Endothelial cell of umbilical vein (primary cell): Measurements from ENCODE around the gene RBM17. TPM values are rescaled to one million over a fixed set of nuclear protein-coding genes. Genes with fewer than 3 reads are reported as not detected.

ENCODE experiments used
- BruUV-seq: library from RNA; stranded (reverse); fragments of 400-500 nt; replicated peaks from 2 replicates; lab custom pipeline; 2021; lab: Mats Ljungman, UMichigan
- CTCF ChIA-PET: fragments of 300-600, 350-600 bp; sonication (Branson Sonifier 250); formaldehyde crosslinking; loops from one replicate; lab custom pipeline; 2021; ENCODE audit warnings: antibody characterized with exemption, inconsistent platforms; lab: Charles Lee
- POLR2A ChIA-PET: fragments of 300-600, 350-600 bp; sonication (Branson Sonifier 250); formaldehyde crosslinking; loops from one replicate; lab custom pipeline; 2021; ENCODE audit warnings: antibody characterized with exemption, inconsistent platforms; lab: Charles Lee
- DNase-seq: peaks from one replicate; pipeline ENCODE4 v3.0.0-alpha.2; 2011; ENCODE audit warnings: low read depth, low spot score
- FAIRE-seq: peaks from 2 replicates; lab custom pipeline; 2011; peaks lifted over from hg19 to GRCh38; lab: Jason Lieb, UNC
- H2AFZ ChIP-seq: 2 replicates; pipeline ENCODE4 v1.6.0; 2012; ENCODE audit warnings: low read depth, low read length, control low read depth, inconsistent platforms
- H3K27ac ChIP-seq: 2 replicates; pipeline ENCODE4 v1.5.1; 2011; ENCODE audit warnings: low read depth, mild to moderate bottlenecking, control low read depth, low read length, moderate library complexity; ENCODE audit not compliant: insufficient read depth
- H3K27me3 ChIP-seq, 2 experiments: 2 replicates each; pipeline versions ENCODE4 v1.6.0 to v1.6.1; 2011; ENCODE audit warnings: low read length in 2 of 2, mixed read lengths in 1 of 2; ENCODE audit not compliant: control insufficient read depth in 2 of 2, insufficient read depth in 2 of 2
- H3K36me3 ChIP-seq, 2 experiments: 2 replicates in 1 of 2; 3 replicates in 1 of 2; pipeline ENCODE4 v1.5.1; 2011; ENCODE audit warnings: low read length in 2 of 2, mild to moderate bottlenecking in 1 of 2, moderate library complexity in 1 of 2; ENCODE audit not compliant: control insufficient read depth in 2 of 2, insufficient read depth in 2 of 2; ENCODE audit errors: extremely low read depth in 1 of 2
- H3K4me1 ChIP-seq: 3 replicates; pipeline ENCODE4 v1.5.1; 2011; ENCODE audit warnings: mild to moderate bottlenecking, low read length; ENCODE audit not compliant: control insufficient read depth, insufficient read depth; ENCODE audit errors: extremely low read depth
- H3K4me2 ChIP-seq: 2 replicates; pipeline ENCODE4 v1.6.1; 2011; ENCODE audit warnings: low read length, control low read depth, mixed read lengths; ENCODE audit not compliant: insufficient read depth
- H3K4me3 ChIP-seq, 3 experiments: fragments of 200-600 bp in 1 of 3; sonication (generic), shearing (Covaris generic) in 1 of 3; replicated peaks in 1 of 3; 2 replicates each; pipeline ENCODE4 v1.5.1; 2011 to 2016; ENCODE audit warnings: control low read depth in 3 of 3, low read length in 3 of 3, mild to moderate bottlenecking in 2 of 3, inconsistent platforms in 1 of 3, low read depth in 1 of 3, moderate library complexity in 1 of 3; ENCODE audit not compliant: insufficient read depth in 1 of 3
- H3K79me2 ChIP-seq: 2 replicates; pipeline ENCODE4 v1.6.0; 2012; ENCODE audit warnings: low read length, inconsistent platforms; ENCODE audit not compliant: control insufficient read depth, insufficient read depth
- H3K9ac ChIP-seq: replicated peaks from 2 replicates; pipeline ENCODE3; 2011; ENCODE audit warnings: low read length, control low read depth; ENCODE audit not compliant: insufficient read depth; ENCODE audit errors: extremely low read depth
- H3K9me1 ChIP-seq: replicated peaks from 3 replicates; pipeline ENCODE4 v1.6.0; 2011; ENCODE audit warnings: mild to moderate bottlenecking, low read length; ENCODE audit not compliant: control insufficient read depth, insufficient read depth; ENCODE audit errors: extremely low read depth
- H3K9me3 ChIP-seq: replicated peaks from 2 replicates; pipeline ENCODE4 v1.5.1; 2012; ENCODE audit warnings: low read length, inconsistent platforms; ENCODE audit not compliant: control insufficient read depth, insufficient read depth
- H4K20me1 ChIP-seq: replicated peaks from 2 replicates; pipeline ENCODE3; 2011; ENCODE audit warnings: mild to moderate bottlenecking, low read length; ENCODE audit not compliant: control insufficient read depth, insufficient read depth; ENCODE audit errors: extremely low read depth
- CTCF ChIP-seq, 2 donors: IDR thresholded peaks; 1 replicate in 1 of 2; 2 replicates in 1 of 2; pipeline ENCODE4 v1.5.1; 2011; ENCODE audit warnings: low read length in 2 of 2, mild to moderate bottlenecking in 2 of 2, moderate library complexity in 2 of 2, control low read depth in 1 of 2, inconsistent platforms in 1 of 2, low read depth in 1 of 2; ENCODE audit not compliant: insufficient read depth in 1 of 2; ENCODE audit errors: extremely low read depth in 1 of 2
- EZH2 ChIP-seq: IDR thresholded peaks from 2 replicates; pipeline ENCODE4 v1.6.1; 2012; ENCODE audit warnings: borderline replicate concordance, low read depth, mild to moderate bottlenecking, moderate library complexity, low read length, inconsistent platforms; ENCODE audit not compliant: severe bottlenecking
- FOS ChIP-seq: IDR thresholded peaks from 2 replicates; pipeline ENCODE4 v1.6.1; 2011; ENCODE audit warnings: mild to moderate bottlenecking, low read length, moderate library complexity, borderline replicate concordance; ENCODE audit not compliant: insufficient read depth
- GATA2 ChIP-seq: IDR thresholded peaks from 2 replicates; pipeline ENCODE4 v1.7.0; 2011; ENCODE audit warnings: low read depth, mild to moderate bottlenecking, moderate library complexity, mixed read lengths, low read length; ENCODE audit not compliant: insufficient read length, insufficient read depth
- JUN ChIP-seq: IDR thresholded peaks from 2 replicates; pipeline ENCODE4 v1.6.1; 2011; ENCODE audit warnings: borderline replicate concordance, low read depth; ENCODE audit not compliant: insufficient read length, insufficient read depth
- MAX ChIP-seq: IDR thresholded peaks from 2 replicates; pipeline ENCODE4 v1.6.1; 2011; ENCODE audit not compliant: insufficient read depth, insufficient read length
- MYC ChIP-seq: IDR thresholded peaks from one replicate; pipeline ENCODE4 v1.6.1; 2011; ENCODE audit warnings: mild to moderate bottlenecking, low read depth, low read length
- POLR2A ChIP-seq: IDR thresholded peaks from 2 replicates; pipeline ENCODE4 v1.6.1; 2012; ENCODE audit warnings: low read depth, mild to moderate bottlenecking, control low read depth, low read length
- POLR2AphosphoS5 ChIP-seq: IDR thresholded peaks from 2 replicates; pipeline ENCODE4 v1.6.1; 2012; ENCODE audit warnings: low read depth, mild to moderate bottlenecking, control low read depth, low read length, moderate library complexity; ENCODE audit not compliant: insufficient read depth
- dilution Hi-C: fragments of 300-500 bp; cut with MboI; formaldehyde crosslinking; loops from one replicate; pipeline ENCODE4 v1.15.0; 2019; ENCODE audit warnings: low sequenced_read_pairs; ENCODE audit not compliant: extremely low pct_ligation_motif_present
- intact Hi-C: fragments of 100-400 bp; cut with micrococcal nuclease; formaldehyde crosslinking; loops from one replicate; pipeline ENCODE4 v1.10.0; 2022
- polyA plus RNA-seq, 4 experiments: library from polyadenylated mRNA; depleted of rRNA in 3 of 4; stranded (reverse) in 3 of 4; unstranded in 1 of 4; fragments of >200 nt; gene quantifications; 2 replicates each; pipeline versions ENCODE4 v1.2.1 to v1.2.3, GENCODE V29; 2011 to 2012; ENCODE audit warnings: missing spikeins in 1 of 4
- total RNA-seq: library from RNA; stranded (reverse); gene quantifications from 2 replicates; pipeline ENCODE4 v1.2.3, GENCODE V29; 2021

Gene RBM17
- total and polyA plus RNA-seq, 2 donors (not counting 3 experiments of a cell fraction or from before 2014, with no cell fraction given): 23.1 to 148 TPM

GRCh38 chr10:6068422-6068821, 20.4 kb upstream of the RBM17 start:
- no TSS peak for BruUV-seq

More at GRCh38 chr10:6068422-6068821, 20.4 kb upstream of the RBM17 start:
- intact Hi-C loops (no loop called here), dilution Hi-C loops (no loop called here)
- Histone ChIP-seq H4K20me1 (no peaks in the 10 kb centered on the region), H3K27me3 (peaks cover 0 to 6% of the 10 kb centered on the region in 2 experiments), H3K79me2 (no peaks in the 10 kb centered on the region), H3K4me2 (no peak overlapping the region), H3K27ac (no peak overlapping the region), H3K4me3 (no peak overlapping the region), H3K36me3 (no peaks in the 10 kb centered on the region), H2AFZ (no peak overlapping the region), H3K9me1 (no peaks in the 10 kb centered on the region), H3K4me1 (no peaks in the 10 kb centered on the region), H3K9ac (no peak overlapping the region), H3K9me3 (no peaks in the 10 kb centered on the region)
- ChIA-PET CTCF (interaction anchor here (1.2 kb wide), 1 partner anchor 18 kb away, joined by 4 read pairs; no protein-coding TSS in a partner anchor), POLR2A (no interaction called here)
- no peak for TF ChIP-seq MYC
- no peak for TF ChIP-seq MAX
- no peak for TF ChIP-seq GATA2
- no peak for TF ChIP-seq JUN
- TF ChIP-seq POLR2AphosphoS5: no peak
- no peak for TF ChIP-seq CTCF (IDR thresholded peaks at IDR 0.05; ENCODE audit: extremely low read depth in 1 of 2, insufficient read depth in 1 of 2, low read depth in 1 of 2, low read length in 2 of 2)
- no peak for TF ChIP-seq EZH2
- no peak for TF ChIP-seq POLR2A
- no peak for TF ChIP-seq FOS
- FAIRE-seq: no peak
- no peak for DNase-seq
